Body of pancreas (tissue), 4 donors: ENCODE results near the gene ELOVL4.

ENCODE experiments used
- POLR2A ChIP-seq, 3 donors: fragments of 450-650 bp; IDR thresholded peaks; one replicate each; pipeline ENCODE4 v1.6.1; 2016; ENCODE audit warnings: antibody characterized with exemption in 3 of 3, mild to moderate bottlenecking in 2 of 3
- TF ChIP-seq, protein P1 (sequence below), 7 experiments: fragments of 450-650 bp in 4 of 7; fragments of 200-600 bp in 3 of 7; sonication (generic) in 3 of 7; IDR thresholded peaks; one replicate each; pipeline ENCODE4 v1.5.1; 2016 to 2019; ENCODE audit warnings: antibody characterized with exemption in 7 of 7

DNA sequence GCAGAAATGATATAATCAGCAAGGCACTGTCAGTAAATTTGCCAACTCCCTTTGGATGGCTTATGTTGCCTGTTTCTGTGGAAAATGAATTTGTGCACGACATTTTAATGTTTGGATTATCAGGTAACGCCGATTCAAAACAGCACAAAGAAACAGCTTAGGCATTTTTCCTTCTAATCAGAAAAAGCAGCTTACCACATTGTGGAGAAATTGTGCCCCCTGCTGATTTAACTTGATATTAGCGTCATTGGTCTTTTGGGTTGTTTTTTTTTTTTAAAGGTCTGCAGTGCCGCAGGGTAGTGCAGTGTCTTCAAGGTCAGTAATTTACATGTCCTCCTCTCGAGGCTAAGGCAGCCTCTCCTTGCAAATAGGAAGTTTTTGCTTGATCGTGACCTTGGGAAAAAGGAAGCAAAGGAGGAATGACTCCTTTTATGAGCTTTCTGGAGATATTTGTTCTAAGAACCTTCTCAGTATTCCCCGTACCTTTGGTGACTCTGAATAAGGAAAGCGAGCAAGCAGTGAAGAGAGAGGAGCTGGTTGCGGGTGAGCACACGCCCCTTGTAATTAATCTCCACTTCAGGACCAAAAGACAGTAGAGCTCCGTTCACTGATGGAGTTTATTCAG is 79.1 kb downstream of the ELOVL4 start:
- no peak for TF ChIP-seq POLR2A (IDR thresholded peaks at IDR 0.05)
- TF ChIP-seq, protein P1, sequence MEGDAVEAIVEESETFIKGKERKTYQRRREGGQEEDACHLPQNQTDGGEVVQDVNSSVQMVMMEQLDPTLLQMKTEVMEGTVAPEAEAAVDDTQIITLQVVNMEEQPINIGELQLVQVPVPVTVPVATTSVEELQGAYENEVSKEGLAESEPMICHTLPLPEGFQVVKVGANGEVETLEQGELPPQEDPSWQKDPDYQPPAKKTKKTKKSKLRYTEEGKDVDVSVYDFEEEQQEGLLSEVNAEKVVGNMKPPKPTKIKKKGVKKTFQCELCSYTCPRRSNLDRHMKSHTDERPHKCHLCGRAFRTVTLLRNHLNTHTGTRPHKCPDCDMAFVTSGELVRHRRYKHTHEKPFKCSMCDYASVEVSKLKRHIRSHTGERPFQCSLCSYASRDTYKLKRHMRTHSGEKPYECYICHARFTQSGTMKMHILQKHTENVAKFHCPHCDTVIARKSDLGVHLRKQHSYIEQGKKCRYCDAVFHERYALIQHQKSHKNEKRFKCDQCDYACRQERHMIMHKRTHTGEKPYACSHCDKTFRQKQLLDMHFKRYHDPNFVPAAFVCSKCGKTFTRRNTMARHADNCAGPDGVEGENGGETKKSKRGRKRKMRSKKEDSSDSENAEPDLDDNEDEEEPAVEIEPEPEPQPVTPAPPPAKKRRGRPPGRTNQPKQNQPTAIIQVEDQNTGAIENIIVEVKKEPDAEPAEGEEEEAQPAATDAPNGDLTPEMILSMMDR (IDR thresholded peaks at IDR 0.05), result peak; percentile 33 to 85 (median 71)
